Natural killer cell treated with Interleukin-12 subunit alpha and Interleukin-12 subunit beta and Interleukin-15 and Interleukin-18, amount 100 ng/mL, for 72 hours (primary cell): ENCODE results near the gene RCSD1. TPM values are rescaled to one million over a fixed set of nuclear protein-coding genes. Genes with fewer than 3 reads are reported as not detected.

ENCODE experiments used
- ATAC-seq, 2 donors: fragments of 150-1000 bp; cut with Tn5 transposase in 1 of 2; sonication (Bioruptor Pico), chemical (Tn5 transposase) in 1 of 2; 2 replicates each; pipeline ENCODE4 v1.10.0; 2021
- DNase-seq: peaks from one replicate; pipeline ENCODE4 v3.0.0; 2022; ENCODE audit warnings: low spot score
- H3K27ac Mint-ChIP-seq, 2 donors: 1 replicate in 1 of 2; 2 replicates in 1 of 2; pipeline ENCODE4 v1.8.0; 2022; ENCODE audit warnings: mixed read lengths in 2 of 2, mild to moderate bottlenecking in 1 of 2, moderate library complexity in 1 of 2
- H3K27me3 Mint-ChIP-seq, 2 donors: 1 replicate in 1 of 2; 2 replicates in 1 of 2; pipeline ENCODE4 v1.8.0; 2022; ENCODE audit warnings: mixed read lengths in 2 of 2
- H3K36me3 Mint-ChIP-seq: one replicate; pipeline ENCODE4 v1.8.0; 2022; ENCODE audit warnings: mixed read lengths
- H3K4me1 Mint-ChIP-seq, 2 donors: 1 replicate in 1 of 2; 2 replicates in 1 of 2; pipeline ENCODE4 v1.8.0; 2022; ENCODE audit warnings: low read depth in 2 of 2, mixed read lengths in 2 of 2, mild to moderate bottlenecking in 1 of 2
- H3K4me3 Mint-ChIP-seq: one replicate; pipeline ENCODE4 v1.8.0; 2022; ENCODE audit warnings: mixed read lengths
- H3K9me3 Mint-ChIP-seq: 2 replicates; pipeline ENCODE4 v1.8.0; 2022; ENCODE audit warnings: mixed read lengths
- total RNA-seq, 2 donors: library from RNA; stranded (reverse); gene quantifications; one replicate each; pipeline ENCODE4 v1.2.3, GENCODE V29; 2022

Gene RCSD1
- total RNA-seq, 2 donors from 2014 or later, result 30.3 to 30.9 TPM

DNA sequence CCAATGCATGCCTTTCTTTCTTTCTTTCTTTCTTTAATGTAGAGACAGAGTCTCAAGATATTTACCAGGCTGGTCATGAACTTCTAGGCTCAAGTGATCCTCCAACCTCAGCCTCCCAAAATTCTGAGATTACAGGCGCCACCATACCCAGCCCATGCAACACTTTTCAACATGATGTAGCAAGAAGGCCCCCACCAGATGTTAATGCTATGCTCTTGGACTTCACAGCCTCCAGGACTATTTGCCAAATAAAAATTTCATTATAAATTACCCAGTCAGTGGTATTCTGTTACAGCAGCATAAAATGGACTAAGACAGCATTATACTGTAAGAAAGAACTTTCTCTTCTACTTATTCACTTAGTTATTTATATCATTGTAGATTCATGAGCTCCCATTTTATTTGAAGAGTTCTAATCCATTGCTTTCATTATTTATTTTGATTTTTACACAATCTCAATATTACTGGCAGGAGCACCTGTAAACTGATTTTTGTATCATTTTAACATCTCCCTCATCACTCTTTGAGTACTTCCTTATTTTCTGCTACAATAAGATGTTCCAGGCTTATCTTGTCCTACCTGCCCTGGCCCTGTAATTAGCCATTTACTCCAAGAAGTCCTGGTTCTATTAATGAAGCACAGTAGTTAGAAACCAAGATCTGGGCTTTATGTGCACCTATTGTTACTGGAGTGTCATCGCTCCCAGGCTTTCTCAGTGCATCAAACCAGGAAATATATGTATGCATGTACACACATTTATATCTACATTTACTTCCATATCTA, 4.8 kb upstream of the RCSD1 start:
- no peak for ATAC-seq
- Mint-ChIP-seq H3K27ac (peak overlapping the region in 1 of 2 donors; percentile 18), H3K9me3 (no peaks in the 10 kb centered on the region), H3K36me3 (peaks cover 5% of the 10 kb centered on the region), H3K4me1 (peaks cover 31 to 34% of the 10 kb centered on the region in 2 donors), H3K4me3 (no peak overlapping the region), H3K27me3 (no peaks in the 10 kb centered on the region)
- DNase-seq, result no peak

DNA sequence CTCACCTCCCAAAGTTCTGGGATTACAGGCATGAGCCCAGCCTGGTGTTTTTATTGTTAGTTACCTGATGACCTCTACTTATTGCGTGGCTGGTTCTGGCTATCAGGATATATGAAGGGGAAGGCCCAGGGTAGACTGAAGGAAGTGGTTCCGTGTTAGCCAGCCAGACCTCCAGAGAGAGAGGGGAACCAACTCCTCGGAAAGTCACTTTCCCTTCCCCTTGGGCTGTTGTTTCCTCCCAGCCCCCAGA, 2.5 kb upstream of the RCSD1 start:
- Mint-ChIP-seq H3K4me3 (peak overlapping the region; percentile 95), H3K27me3 (no peaks in the 10 kb centered on the region), H3K27ac (peak overlapping the region; percentile 91 to 97), H3K4me1 (peaks cover 54 to 55% of the 10 kb centered on the region in 2 donors), H3K9me3 (no peaks in the 10 kb centered on the region), H3K36me3 (peaks cover 11% of the 10 kb centered on the region)
- ATAC-seq (peak; percentile 29 to 39), DNase-seq (no peak)

DNA sequence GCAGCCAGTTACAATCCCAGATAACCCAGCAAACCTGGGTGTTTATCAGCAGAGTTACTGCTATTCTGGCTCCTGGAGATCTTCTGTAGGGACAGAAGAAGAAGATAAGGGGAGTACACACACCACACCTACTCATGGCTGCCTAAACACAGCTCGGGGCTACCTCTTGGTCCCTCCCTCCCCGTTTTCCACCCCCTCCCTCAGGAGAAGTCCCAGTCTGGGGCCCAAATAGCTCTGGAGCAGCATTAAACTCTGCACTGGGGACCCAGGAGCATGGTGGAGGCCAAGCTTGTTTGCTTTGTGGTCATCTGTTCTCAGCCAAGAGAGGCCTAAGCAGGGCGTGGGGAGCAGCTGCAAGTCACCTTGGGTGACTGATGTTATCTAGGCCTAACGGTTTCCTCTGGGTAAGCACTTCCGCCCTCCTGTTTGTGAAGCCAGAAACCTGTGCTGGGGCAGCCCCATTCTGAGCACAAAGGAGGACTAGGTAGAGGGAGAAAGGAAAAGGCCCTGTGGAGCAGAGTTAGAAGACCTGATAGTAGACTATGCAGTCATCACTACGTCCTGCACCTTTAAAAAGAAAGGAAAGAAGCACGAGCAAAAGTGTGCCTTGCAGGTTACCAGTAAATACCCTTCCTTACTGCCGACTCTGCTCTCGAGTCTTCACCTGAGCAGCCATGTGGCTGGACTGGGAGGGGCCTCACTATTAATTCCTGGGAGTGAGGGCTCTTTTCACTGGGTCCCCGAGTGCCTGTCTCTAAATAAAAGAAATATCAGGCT, 2.0 kb upstream of the RCSD1 start:
- H3K4me1 Mint-ChIP-seq, result peaks cover 58 to 61% of the 10 kb centered on the region in 2 donors
- H3K9me3 Mint-ChIP-seq, result no peaks in the 10 kb centered on the region
- peak overlapping the region; percentile 91 to 97 for H3K27ac Mint-ChIP-seq
- H3K36me3 Mint-ChIP-seq, result peaks cover 12% of the 10 kb centered on the region
- peak; percentile 82 for DNase-seq
- H3K4me3 Mint-ChIP-seq, result peak overlapping the region; percentile 95
- ATAC-seq, result peak; percentile 75 to 86
- H3K27me3 Mint-ChIP-seq, result no peaks in the 10 kb centered on the region

DNA sequence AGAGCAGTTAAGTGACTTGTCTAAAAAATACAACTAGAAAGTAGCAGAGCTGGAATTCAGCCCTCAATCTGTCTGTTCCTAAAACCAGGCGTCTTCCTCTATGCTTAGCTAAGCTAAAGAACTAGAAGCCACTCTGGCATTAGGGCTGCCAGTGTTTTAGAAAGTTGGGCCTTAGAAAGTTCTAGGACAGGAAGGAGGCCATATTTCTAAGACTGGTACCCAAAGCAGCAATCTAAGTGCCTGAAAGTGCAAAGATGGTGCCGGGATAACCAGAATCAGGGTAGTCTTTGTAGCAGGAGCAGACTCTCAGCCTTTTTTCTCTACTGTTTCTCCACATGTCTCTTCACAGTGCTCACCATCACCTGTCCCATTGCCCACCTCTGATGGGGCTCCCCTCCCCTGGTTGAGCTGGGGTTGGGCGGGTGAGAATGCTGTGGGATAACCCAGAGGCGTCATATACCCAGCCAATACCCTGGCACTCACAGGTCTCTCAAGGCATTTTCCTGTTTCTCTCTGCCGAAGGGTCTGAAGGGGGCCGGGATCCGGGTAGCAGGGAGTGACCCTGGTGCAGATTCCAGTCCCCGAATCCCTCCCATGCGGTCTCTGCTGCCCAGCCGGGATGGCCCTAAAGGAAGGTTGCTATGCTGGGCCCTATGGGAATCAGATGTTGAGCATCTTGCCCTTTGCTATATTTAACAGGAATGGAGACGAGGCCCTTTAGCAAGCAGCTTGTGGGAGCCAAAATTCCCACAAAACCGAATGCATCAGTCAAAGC, 1.1 kb upstream of the RCSD1 start:
- H3K4me1 Mint-ChIP-seq, result peaks cover 66 to 69% of the 10 kb centered on the region in 2 donors
- peak overlapping the region; percentile 91 to 97 for H3K27ac Mint-ChIP-seq
- H3K27me3 Mint-ChIP-seq, result no peaks in the 10 kb centered on the region
- DNase-seq, result no peak
- ATAC-seq, result no peak
- H3K9me3 Mint-ChIP-seq, result no peaks in the 10 kb centered on the region
- peak overlapping the region; percentile 95 for H3K4me3 Mint-ChIP-seq
- peaks cover 18% of the 10 kb centered on the region for H3K36me3 Mint-ChIP-seq

GRCh38 chr1:167630568-167631385, 745 bp downstream of the RCSD1 start:
- H3K9me3 Mint-ChIP-seq, result no peaks in the 10 kb centered on the region
- H3K27me3 Mint-ChIP-seq, result no peaks in the 10 kb centered on the region
- peaks cover 18% of the 10 kb centered on the region for H3K36me3 Mint-ChIP-seq
- DNase-seq, result no peak
- ATAC-seq, result peak; percentile 14 to 67
- peak overlapping the region; percentile 91 to 97 for H3K27ac Mint-ChIP-seq
- H3K4me3 Mint-ChIP-seq, result peak overlapping the region; percentile 95
- peaks cover 67 to 75% of the 10 kb centered on the region in 2 donors for H3K4me1 Mint-ChIP-seq

DNA sequence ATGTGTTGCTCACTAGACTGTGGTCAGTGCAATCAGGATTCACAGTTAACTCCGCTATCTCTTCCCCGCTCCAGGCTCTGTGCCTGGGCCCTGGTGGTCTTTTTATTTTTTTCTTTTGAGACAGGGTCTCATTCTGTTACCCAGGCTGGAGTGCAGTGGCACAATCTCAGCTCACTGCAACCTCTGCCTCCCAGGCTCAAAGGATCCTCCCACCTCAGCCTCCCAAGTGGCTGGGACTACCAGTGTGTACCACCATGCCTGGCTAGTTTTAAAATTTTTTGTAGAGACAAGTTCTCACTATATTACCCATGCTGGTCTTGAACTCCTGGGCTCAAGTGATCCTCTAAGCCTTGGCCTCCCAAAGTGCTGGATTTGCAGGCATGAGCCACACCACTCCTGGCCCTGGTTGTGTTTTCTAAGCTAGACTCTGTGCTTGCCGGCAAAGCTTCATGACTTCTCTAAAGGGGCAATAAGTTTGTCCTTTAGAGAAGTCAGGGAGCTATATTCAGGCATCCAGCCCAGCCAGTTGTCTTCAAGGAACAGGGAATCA, 1.4 kb downstream of the RCSD1 start:
- peak overlapping the region; percentile 91 to 97 for H3K27ac Mint-ChIP-seq
- H3K4me3 Mint-ChIP-seq, result peak overlapping the region; percentile 95
- H3K27me3 Mint-ChIP-seq, result no peaks in the 10 kb centered on the region
- ATAC-seq (no peak), DNase-seq (no peak)
- H3K36me3 Mint-ChIP-seq, result peaks cover 18% of the 10 kb centered on the region
- peaks cover 69 to 78% of the 10 kb centered on the region in 2 donors for H3K4me1 Mint-ChIP-seq
- no peaks in the 10 kb centered on the region for H3K9me3 Mint-ChIP-seq

DNA sequence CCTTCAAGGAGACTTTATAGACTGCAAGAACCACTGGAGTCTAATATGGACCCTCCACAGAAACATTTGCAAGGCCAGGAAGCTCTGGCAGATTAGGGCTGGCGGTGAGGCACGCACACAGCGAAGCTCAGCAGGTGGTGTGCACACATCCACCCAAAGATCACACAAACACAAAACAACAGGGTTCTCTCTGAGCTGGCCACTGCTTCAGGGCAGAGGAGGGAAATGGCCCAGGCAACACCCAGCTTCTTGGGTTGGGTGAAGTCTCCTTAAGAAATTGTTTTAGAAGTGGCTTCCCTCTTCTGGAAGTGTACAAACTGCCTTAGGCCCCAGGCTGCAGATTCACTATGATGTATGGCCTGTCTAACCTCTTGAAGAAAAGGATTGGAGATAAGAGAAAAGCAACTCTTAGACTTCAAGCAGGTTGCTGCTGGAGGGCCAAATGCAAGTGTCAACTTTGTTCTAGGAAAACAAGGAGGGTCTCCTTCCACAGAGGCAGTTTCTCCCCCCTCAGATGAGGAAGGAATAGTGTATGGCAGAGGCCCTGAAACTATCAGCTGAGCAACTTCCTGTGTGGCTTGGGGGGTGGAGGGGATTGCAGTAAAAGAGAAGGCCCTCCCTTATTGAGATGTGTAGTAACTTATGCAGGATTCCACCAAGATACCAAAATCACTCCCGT, 2.0 kb downstream of the RCSD1 start:
- Mint-ChIP-seq H3K27me3 (no peaks in the 10 kb centered on the region), H3K36me3 (peaks cover 18% of the 10 kb centered on the region), H3K9me3 (no peaks in the 10 kb centered on the region), H3K4me1 (peaks cover 75 to 84% of the 10 kb centered on the region in 2 donors), H3K4me3 (peak overlapping the region; percentile 95), H3K27ac (peak overlapping the region; percentile 91 to 97)
- DNase-seq (peak; percentile 67), ATAC-seq (peak in 1 of 2 donors; percentile 54)

- ATAC-seq, result no peak
- DNase-seq, result no peak
- Mint-ChIP-seq H3K4me3 (peak overlapping the region; percentile 95), H3K4me1 (peaks cover 77 to 87% of the 10 kb centered on the region in 2 donors), H3K27me3 (no peaks in the 10 kb centered on the region), H3K9me3 (no peaks in the 10 kb centered on the region), H3K36me3 (peaks cover 18% of the 10 kb centered on the region), H3K27ac (peak overlapping the region; percentile 91 to 97)
Measured at GRCh38 chr1:167633258-167633944, 3.4 kb downstream of the RCSD1 start.

GRCh38 chr1:167634435-167634834, 4.4 kb downstream of the RCSD1 start:
- peaks cover 18% of the 10 kb centered on the region for H3K36me3 Mint-ChIP-seq
- peaks cover 70 to 84% of the 10 kb centered on the region in 2 donors for H3K4me1 Mint-ChIP-seq
- DNase-seq, result no peak
- ATAC-seq, result no peak
- H3K9me3 Mint-ChIP-seq, result no peaks in the 10 kb centered on the region
- H3K27me3 Mint-ChIP-seq, result no peaks in the 10 kb centered on the region
- H3K27ac Mint-ChIP-seq, result peak overlapping the region; percentile 91 to 97
- peak overlapping the region; percentile 95 for H3K4me3 Mint-ChIP-seq

GRCh38 chr1:167635156-167635648, 5.2 kb downstream of the RCSD1 start:
- ATAC-seq (no peak), DNase-seq (no peak)
- H3K27me3 Mint-ChIP-seq, result no peaks in the 10 kb centered on the region
- H3K9me3 Mint-ChIP-seq, result no peaks in the 10 kb centered on the region
- peak overlapping the region; percentile 91 to 97 for H3K27ac Mint-ChIP-seq
- H3K4me3 Mint-ChIP-seq, result no peak overlapping the region
- H3K4me1 Mint-ChIP-seq, result peaks cover 66 to 80% of the 10 kb centered on the region in 2 donors
- H3K36me3 Mint-ChIP-seq, result peaks cover 13% of the 10 kb centered on the region

- H3K27me3 Mint-ChIP-seq, result no peaks in the 10 kb centered on the region
- peak overlapping the region; percentile 82 to 91 for H3K27ac Mint-ChIP-seq
- H3K36me3 Mint-ChIP-seq, result peaks cover 10% of the 10 kb centered on the region
- DNase-seq (no peak), ATAC-seq (no peak)
- H3K4me3 Mint-ChIP-seq, result no peak overlapping the region
- peaks cover 66 to 80% of the 10 kb centered on the region in 2 donors for H3K4me1 Mint-ChIP-seq
- H3K9me3 Mint-ChIP-seq, result no peaks in the 10 kb centered on the region
Measured at GRCh38 chr1:167635941-167636340, 5.9 kb downstream of the RCSD1 start.

GRCh38 chr1:167638064-167638463, 8.0 kb downstream of the RCSD1 start:
- Mint-ChIP-seq H3K4me1 (peaks cover 61 to 80% of the 10 kb centered on the region in 2 donors), H3K27ac (peak overlapping the region; percentile 82 to 91), H3K9me3 (no peaks in the 10 kb centered on the region), H3K27me3 (no peaks in the 10 kb centered on the region), H3K4me3 (peak overlapping the region; percentile 81), H3K36me3 (peaks cover 10% of the 10 kb centered on the region)
- peak; percentile 3 to 21 for ATAC-seq
- DNase-seq, result no peak
